Osteoblast (primary cell): ENCODE measurements around the gene COX11. TPM values are rescaled to one million over a fixed set of nuclear protein-coding genes. Genes with fewer than 3 reads are reported as not detected.

Experiments
- DNase-seq: peaks from one replicate; pipeline ENCODE4 v3.0.0; 2011; ENCODE audit warnings: low spot score, mixed read lengths; ENCODE audit not compliant: insufficient read length; ENCODE audit errors: missing footprints
- H2AFZ ChIP-seq: 2 replicates; pipeline ENCODE4 v1.6.0; 2011; ENCODE audit warnings: mild to moderate bottlenecking, low read length
- H3K27ac ChIP-seq: 2 replicates; pipeline ENCODE4 v1.5.1; 2011; ENCODE audit warnings: mild to moderate bottlenecking, low read depth, low read length, moderate library complexity
- H3K27me3 ChIP-seq: 2 replicates; pipeline ENCODE4 v1.6.0; 2012; ENCODE audit warnings: mild to moderate bottlenecking, control low read depth, inconsistent platforms, low read length, moderate library complexity; ENCODE audit not compliant: insufficient read depth
- H3K36me3 ChIP-seq: 2 replicates; pipeline ENCODE4 v1.5.1; 2011; ENCODE audit warnings: mild to moderate bottlenecking, low read length, control low read depth, moderate library complexity; ENCODE audit not compliant: insufficient read depth
- H3K4me1 ChIP-seq: 2 replicates; pipeline ENCODE4 v1.5.1; 2011; ENCODE audit warnings: mild to moderate bottlenecking, low read length, control low read depth, moderate library complexity; ENCODE audit not compliant: insufficient read depth
- H3K4me2 ChIP-seq: 2 replicates; pipeline ENCODE4 v1.6.0; 2011; ENCODE audit warnings: mild to moderate bottlenecking, low read length; ENCODE audit not compliant: insufficient read depth
- H3K4me3 ChIP-seq: fragments of 200-600 bp; sonication (generic); 3 replicates; pipeline ENCODE4 v1.5.1; 2012; ENCODE audit warnings: mild to moderate bottlenecking, low read length, inconsistent platforms; ENCODE audit not compliant: insufficient read depth
- H3K79me2 ChIP-seq: 2 replicates; pipeline ENCODE4 v1.6.0; 2012; ENCODE audit warnings: mild to moderate bottlenecking, low read length, control low read depth, inconsistent platforms; ENCODE audit not compliant: insufficient read depth
- H3K9me3 ChIP-seq: 2 replicates; pipeline ENCODE4 v1.5.1; 2011; ENCODE audit warnings: low read depth, low read length, control low read depth
- H4K20me1 ChIP-seq: 2 replicates; pipeline ENCODE4 v1.6.0; 2012; ENCODE audit warnings: mild to moderate bottlenecking, low read length, control low read depth; ENCODE audit not compliant: insufficient read depth
- CTCF ChIP-seq: IDR thresholded peaks from 2 replicates; pipeline ENCODE4 v1.5.1; 2011; ENCODE audit warnings: mild to moderate bottlenecking, low read depth, low read length, moderate library complexity; ENCODE audit errors: extremely low read depth
- total RNA-seq: library from RNA; depleted of rRNA; stranded (reverse); fragments of >200 nt; gene quantifications from 2 replicates; pipeline ENCODE4 v1.2.3, GENCODE V29; 2012

Gene COX11
- total RNA-seq, 1 donor = 38.7 TPM

GRCh38 chr17:54996441-54996840 lies 28.0 kb upstream of the COX11 start:
- Histone ChIP-seq H3K36me3 (no peaks in the 10 kb centered on the region), H3K4me1 (no peaks in the 10 kb centered on the region), H3K27ac (no peak overlapping the region), H3K4me2 (no peak overlapping the region), H3K9me3 (no peaks in the 10 kb centered on the region), H3K4me3 (no peak overlapping the region), H2AFZ (no peak overlapping the region), H3K27me3 (no peaks in the 10 kb centered on the region), H3K79me2 (no peaks in the 10 kb centered on the region), H4K20me1 (no peaks in the 10 kb centered on the region)
- no peak for TF ChIP-seq CTCF
- no peak for DNase-seq

- no peak overlapping the region for H3K4me2 ChIP-seq
- H3K4me3 ChIP-seq = no peak overlapping the region
- H2AFZ ChIP-seq = no peak overlapping the region
- H3K4me1 ChIP-seq = no peaks in the 10 kb centered on the region
- H3K9me3 ChIP-seq = no peaks in the 10 kb centered on the region
- no peaks in the 10 kb centered on the region for H3K27me3 ChIP-seq
- no peaks in the 10 kb centered on the region for H4K20me1 ChIP-seq
- peak; percentile 67 for TF ChIP-seq CTCF
- no peaks in the 10 kb centered on the region for H3K79me2 ChIP-seq
- DNase-seq = no peak
- no peak overlapping the region for H3K27ac ChIP-seq
- H3K36me3 ChIP-seq = no peaks in the 10 kb centered on the region
Observed at GRCh38 chr17:54992797-54993639, 24.6 kb upstream of the COX11 start.

GRCh38 chr17:54991567-54991966 lies 23.1 kb upstream of the COX11 start:
- no peaks in the 10 kb centered on the region for H4K20me1 ChIP-seq
- no peak for DNase-seq
- H3K4me3 ChIP-seq = no peak overlapping the region
- no peaks in the 10 kb centered on the region for H3K27me3 ChIP-seq
- no peaks in the 10 kb centered on the region for H3K4me1 ChIP-seq
- H3K36me3 ChIP-seq = no peaks in the 10 kb centered on the region
- no peak overlapping the region for H3K27ac ChIP-seq
- H3K9me3 ChIP-seq = no peaks in the 10 kb centered on the region
- TF ChIP-seq CTCF = no peak
- H2AFZ ChIP-seq = no peak overlapping the region
- no peaks in the 10 kb centered on the region for H3K79me2 ChIP-seq
- H3K4me2 ChIP-seq = no peak overlapping the region

DNA sequence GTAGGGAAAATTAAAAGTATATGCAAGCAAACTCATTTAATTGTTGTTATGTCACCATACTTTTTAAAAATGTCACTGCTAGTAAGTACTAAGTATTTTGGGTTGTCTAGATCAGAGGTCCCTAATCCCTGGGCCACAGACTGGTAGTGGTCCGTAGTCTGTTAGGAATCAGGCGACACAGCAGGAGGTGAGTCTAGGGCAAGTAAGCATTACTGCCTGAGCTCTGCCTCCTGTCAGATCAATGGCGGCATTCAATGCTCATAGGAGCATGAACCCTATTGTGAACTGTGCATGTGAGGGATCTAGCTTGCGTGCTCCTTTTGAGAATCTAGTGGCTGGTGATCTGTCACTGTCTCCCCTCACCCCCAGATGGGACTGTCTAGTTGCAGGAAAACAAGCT lies 21.7 kb upstream of the COX11 start:
- no peaks in the 10 kb centered on the region for H3K79me2 ChIP-seq
- H3K27ac ChIP-seq = no peak overlapping the region
- H3K4me1 ChIP-seq = peaks cover 3% of the 10 kb centered on the region
- no peak for DNase-seq
- TF ChIP-seq CTCF = no peak
- H4K20me1 ChIP-seq = no peaks in the 10 kb centered on the region
- no peak overlapping the region for H3K4me2 ChIP-seq
- H2AFZ ChIP-seq = no peak overlapping the region
- no peaks in the 10 kb centered on the region for H3K9me3 ChIP-seq
- no peaks in the 10 kb centered on the region for H3K36me3 ChIP-seq
- no peaks in the 10 kb centered on the region for H3K27me3 ChIP-seq
- no peak overlapping the region for H3K4me3 ChIP-seq
